Osteoblast (primary cell): ENCODE measurements around the gene CCBE1. TPM values are rescaled to one million over a fixed set of nuclear protein-coding genes. Genes with fewer than 3 reads are reported as not detected.

Experiments
- DNase-seq: peaks from one replicate; pipeline ENCODE4 v3.0.0; 2011; ENCODE audit warnings: low spot score, mixed read lengths; ENCODE audit not compliant: insufficient read length; ENCODE audit errors: missing footprints
- H2AFZ ChIP-seq: 2 replicates; pipeline ENCODE4 v1.6.0; 2011; ENCODE audit warnings: mild to moderate bottlenecking, low read length
- H3K27ac ChIP-seq: 2 replicates; pipeline ENCODE4 v1.5.1; 2011; ENCODE audit warnings: mild to moderate bottlenecking, low read depth, low read length, moderate library complexity
- H3K27me3 ChIP-seq: 2 replicates; pipeline ENCODE4 v1.6.0; 2012; ENCODE audit warnings: mild to moderate bottlenecking, control low read depth, inconsistent platforms, low read length, moderate library complexity; ENCODE audit not compliant: insufficient read depth
- H3K36me3 ChIP-seq: 2 replicates; pipeline ENCODE4 v1.5.1; 2011; ENCODE audit warnings: mild to moderate bottlenecking, low read length, control low read depth, moderate library complexity; ENCODE audit not compliant: insufficient read depth
- H3K4me1 ChIP-seq: 2 replicates; pipeline ENCODE4 v1.5.1; 2011; ENCODE audit warnings: mild to moderate bottlenecking, low read length, control low read depth, moderate library complexity; ENCODE audit not compliant: insufficient read depth
- H3K4me2 ChIP-seq: 2 replicates; pipeline ENCODE4 v1.6.0; 2011; ENCODE audit warnings: mild to moderate bottlenecking, low read length; ENCODE audit not compliant: insufficient read depth
- H3K4me3 ChIP-seq: fragments of 200-600 bp; sonication (generic); 3 replicates; pipeline ENCODE4 v1.5.1; 2012; ENCODE audit warnings: mild to moderate bottlenecking, low read length, inconsistent platforms; ENCODE audit not compliant: insufficient read depth
- H3K79me2 ChIP-seq: 2 replicates; pipeline ENCODE4 v1.6.0; 2012; ENCODE audit warnings: mild to moderate bottlenecking, low read length, control low read depth, inconsistent platforms; ENCODE audit not compliant: insufficient read depth
- H3K9me3 ChIP-seq: 2 replicates; pipeline ENCODE4 v1.5.1; 2011; ENCODE audit warnings: low read depth, low read length, control low read depth
- H4K20me1 ChIP-seq: 2 replicates; pipeline ENCODE4 v1.6.0; 2012; ENCODE audit warnings: mild to moderate bottlenecking, low read length, control low read depth; ENCODE audit not compliant: insufficient read depth
- CTCF ChIP-seq: IDR thresholded peaks from 2 replicates; pipeline ENCODE4 v1.5.1; 2011; ENCODE audit warnings: mild to moderate bottlenecking, low read depth, low read length, moderate library complexity; ENCODE audit errors: extremely low read depth
- total RNA-seq: library from RNA; depleted of rRNA; stranded (reverse); fragments of >200 nt; gene quantifications from 2 replicates; pipeline ENCODE4 v1.2.3, GENCODE V29; 2012

CCBE1 gene
- total RNA-seq, 1 donor: 51.4 TPM

- peaks cover 98% of the 10 kb centered on the region for H3K79me2 ChIP-seq
Measured at GRCh38 chr18:59639821-59640220, 57.4 kb downstream of the CCBE1 start.

GRCh38 chr18:59639136-59639535, 58.1 kb downstream of the CCBE1 start:
- Histone ChIP-seq H2AFZ (no peak overlapping the region), H4K20me1 (peaks cover 8% of the 10 kb centered on the region), H3K4me1 (peaks cover 36% of the 10 kb centered on the region), H3K9me3 (no peaks in the 10 kb centered on the region), H3K79me2 (peaks cover 97% of the 10 kb centered on the region), H3K27me3 (no peaks in the 10 kb centered on the region), H3K27ac (no peak overlapping the region), H3K4me2 (no peak overlapping the region), H3K36me3 (no peaks in the 10 kb centered on the region), H3K4me3 (no peak overlapping the region)
- TF ChIP-seq CTCF: no peak
- DNase-seq: no peak

More at GRCh38 chr18:59639821-59640220, 57.4 kb downstream of the CCBE1 start:
- no peaks in the 10 kb centered on the region for H3K9me3 ChIP-seq
- H3K4me2 ChIP-seq: no peak overlapping the region
- peaks cover 11% of the 10 kb centered on the region for H4K20me1 ChIP-seq
- peaks cover 32% of the 10 kb centered on the region for H3K4me1 ChIP-seq
- H2AFZ ChIP-seq: no peak overlapping the region
- no peak overlapping the region for H3K4me3 ChIP-seq
- no peaks in the 10 kb centered on the region for H3K27me3 ChIP-seq
- no peak overlapping the region for H3K27ac ChIP-seq
- no peak for DNase-seq
- no peak for TF ChIP-seq CTCF
- H3K36me3 ChIP-seq: no peaks in the 10 kb centered on the region

- Histone ChIP-seq H3K4me3 (no peak overlapping the region), H3K36me3 (no peaks in the 10 kb centered on the region), H2AFZ (peak overlapping the region; percentile 59), H3K9me3 (peaks cover 3% of the 10 kb centered on the region), H4K20me1 (peaks cover 14% of the 10 kb centered on the region), H3K27ac (peak overlapping the region; percentile 31), H3K27me3 (no peaks in the 10 kb centered on the region), H3K4me1 (peaks cover 34% of the 10 kb centered on the region), H3K79me2 (peaks cover 95% of the 10 kb centered on the region), H3K4me2 (peak overlapping the region; percentile 58)
- DNase-seq: no peak
- TF ChIP-seq CTCF: no peak
Measured at GRCh38 chr18:59633961-59634485, 63.2 kb downstream of the CCBE1 start.

GRCh38 chr18:59633317-59633716, 63.9 kb downstream of the CCBE1 start:
- Histone ChIP-seq H3K4me1 (peaks cover 31% of the 10 kb centered on the region), H3K27me3 (no peaks in the 10 kb centered on the region), H3K79me2 (peaks cover 95% of the 10 kb centered on the region), H4K20me1 (peaks cover 19% of the 10 kb centered on the region), H3K4me3 (no peak overlapping the region), H3K27ac (no peak overlapping the region), H2AFZ (no peak overlapping the region), H3K9me3 (peaks cover 3% of the 10 kb centered on the region), H3K4me2 (no peak overlapping the region), H3K36me3 (no peaks in the 10 kb centered on the region)
- TF ChIP-seq CTCF: no peak
- DNase-seq: no peak
